B cell (primary cell): ENCODE results near the gene ZNF91. TPM values are rescaled to one million over a fixed set of nuclear protein-coding genes. Genes with fewer than 3 reads are reported as not detected.
"Not testable (repeated sequence)": the region's sequence is repeated elsewhere in the genome, so short reads cannot be mapped to it uniquely, and the experiment has no call there.

Source experiments
- ATAC-seq: fragments of 200-7000 bp; cut with Tn5 transposase; one replicate; pipeline ENCODE4 v1.10.0; 2021; ENCODE audit warnings: low read depth, mild to moderate bottlenecking, moderate number of reproducible peaks, moderate library complexity
- CTCF ChIA-PET: fragments of 350-600 bp; sonication (Branson Sonifier 250); formaldehyde crosslinking; loops from one replicate; lab custom pipeline; 2021; ENCODE audit warnings: antibody characterized with exemption, inconsistent platforms; lab: Charles Lee
- POLR2A ChIA-PET: fragments of 350-600 bp; sonication (Branson Sonifier 250); formaldehyde crosslinking; loops from one replicate; lab custom pipeline; 2021; ENCODE audit warnings: antibody characterized with exemption; lab: Charles Lee
- DNase-seq: peaks from one replicate; pipeline ENCODE4 v3.0.0; 2013
- H2AFZ ChIP-seq: 2 replicates; pipeline ENCODE4 v1.6.1; 2012; ENCODE audit warnings: mild to moderate bottlenecking, low read depth, low read length; ENCODE audit not compliant: insufficient read depth, poor library complexity, severe bottlenecking
- H3K27ac ChIP-seq, 2 donors: 1 replicate in 1 of 2; 2 replicates in 1 of 2; pipeline ENCODE4 v1.5.1; 2012 to 2013; ENCODE audit warnings: low read length in 2 of 2, mild to moderate bottlenecking in 2 of 2, moderate library complexity in 1 of 2
- H3K27me3 ChIP-seq, 4 experiments: fragments of 200-600 bp in 1 of 4; sonication (generic) in 1 of 4; replicated peaks in 1 of 4; 1 replicate in 2 of 4; 2 replicates in 2 of 4; pipeline versions ENCODE4 v1.6.1 to v1.7.0; 2013 to 2016; ENCODE audit warnings: low read length in 3 of 4, mild to moderate bottlenecking in 2 of 4, mixed read lengths in 1 of 4, moderate library complexity in 1 of 4; ENCODE audit not compliant: insufficient read depth in 4 of 4, control insufficient read depth in 3 of 4; ENCODE audit errors: control extremely low read depth in 1 of 4
- H3K36me3 ChIP-seq, 2 experiments: replicated peaks in 1 of 2; 1 replicate in 1 of 2; 2 replicates in 1 of 2; pipeline versions ENCODE4 v1.6.1 to v1.7.1; 2013; ENCODE audit warnings: low read length in 1 of 2; ENCODE audit not compliant: insufficient read depth in 2 of 2, control insufficient read depth in 1 of 2; ENCODE audit errors: control extremely low read depth in 1 of 2, extremely low read depth in 1 of 2
- H3K4me1 ChIP-seq, 2 donors: fragments of 200-600 bp in 1 of 2; sonication (generic) in 1 of 2; 1 replicate in 1 of 2; 2 replicates in 1 of 2; pipeline versions ENCODE4 v1.5.1 to v1.6.1; 2013 to 2017; ENCODE audit warnings: low read length in 2 of 2; ENCODE audit not compliant: control insufficient read depth in 2 of 2, insufficient read depth in 2 of 2
- H3K4me2 ChIP-seq: replicated peaks from 2 replicates; pipeline ENCODE3; 2012; ENCODE audit warnings: mild to moderate bottlenecking, low read depth, low read length; ENCODE audit not compliant: poor library complexity, severe bottlenecking
- H3K4me3 ChIP-seq, 5 experiments: fragments of 200-600 bp in 1 of 5; sonication (generic) in 1 of 5; 1 replicate in 3 of 5; 2 replicates in 2 of 5; pipeline versions ENCODE4 v1.5.1 to v1.7.0; 2011 to 2016; ENCODE audit warnings: low read length in 4 of 5, mild to moderate bottlenecking in 4 of 5, low read depth in 2 of 5, control low read depth in 1 of 5, moderate library complexity in 1 of 5; ENCODE audit not compliant: insufficient read depth in 1 of 5; ENCODE audit errors: control extremely low read depth in 1 of 5, extremely low read depth in 1 of 5
- H3K79me2 ChIP-seq: fragments of 200-600 bp; sonication (generic); one replicate; pipeline ENCODE4 v1.6.0; 2016; ENCODE audit warnings: low read length; ENCODE audit not compliant: control insufficient read depth, insufficient read depth
- H3K9ac ChIP-seq: fragments of 200-600 bp; sonication (generic); 2 replicates; pipeline ENCODE4 v1.6.1; 2017; ENCODE audit warnings: mild to moderate bottlenecking, low read length, moderate library complexity
- H3K9me3 ChIP-seq, 3 donors: one replicate each; pipeline versions ENCODE4 v1.6.1 to v1.7.1; 2013; ENCODE audit warnings: low read length in 2 of 3; ENCODE audit not compliant: control insufficient read depth in 2 of 3, insufficient read depth in 1 of 3; ENCODE audit errors: control extremely low read depth in 1 of 3
- H4K20me1 ChIP-seq: 2 replicates; pipeline ENCODE4 v1.6.0; 2012; ENCODE audit warnings: mild to moderate bottlenecking, low read length; ENCODE audit not compliant: insufficient read depth, control insufficient read depth, poor library complexity, severe bottlenecking
- H3K27ac Mint-ChIP-seq: one replicate; pipeline ENCODE4 v1.8.0; 2021; ENCODE audit warnings: mixed read lengths
- H3K27me3 Mint-ChIP-seq: one replicate; pipeline ENCODE4 v1.8.0; 2021; ENCODE audit warnings: mixed read lengths
- H3K4me1 Mint-ChIP-seq: one replicate; pipeline ENCODE4 v1.8.0; 2021; ENCODE audit warnings: mixed read lengths
- H3K4me3 Mint-ChIP-seq: one replicate; pipeline ENCODE4 v1.8.0; 2021; ENCODE audit warnings: mixed read lengths
- H3K9me3 Mint-ChIP-seq: one replicate; pipeline ENCODE4 v1.8.0; 2022; ENCODE audit warnings: mixed read lengths; ENCODE audit not compliant: insufficient read depth
- WGBS: methylation state at CpG from one replicate; pipeline ENCODE4 v1.1.5; 2013; ENCODE audit warnings: missing lambda C conversion rate; ENCODE audit not compliant: insufficient coverage; 5-methylcytosine and 5-hydroxymethylcytosine counted together
- intact Hi-C: fragments of 100-400 bp; cut with micrococcal nuclease; formaldehyde crosslinking; loops from one replicate; pipeline ENCODE4 v1.10.0; 2022
- polyA plus RNA-seq: library from polyadenylated mRNA; depleted of rRNA; stranded (reverse); fragments of >200 nt; gene quantifications from 2 replicates; pipeline ENCODE4 v1.2.3, GENCODE V29; 2012
- total RNA-seq, 2 donors: library from RNA; stranded (reverse); fragments of 120-200 nt in 1 of 2; gene quantifications; 1 replicate in 1 of 2; 2 replicates in 1 of 2; pipeline versions ENCODE4 v1.2.3 to v1.2.4, GENCODE V29; 2013 to 2022

Gene ZNF91
- total and polyA plus RNA-seq, 2 donors (not counting 1 experiment from before 2014, with no cell fraction given): 17.9 to 79.6 TPM

- intact Hi-C loops, H3K36me3 ChIP-seq, H2AFZ ChIP-seq, H4K20me1 ChIP-seq, H3K4me2 ChIP-seq, H3K9me3 Mint-ChIP-seq, ATAC-seq, H3K4me3 ChIP-seq, DNase-seq, CTCF ChIA-PET, H3K79me2 ChIP-seq, H3K9ac ChIP-seq, H3K27ac Mint-ChIP-seq, H3K4me1 ChIP-seq, H3K27me3 ChIP-seq, H3K4me1 Mint-ChIP-seq, H3K4me3 Mint-ChIP-seq, POLR2A ChIA-PET, H3K27me3 Mint-ChIP-seq, H3K27ac ChIP-seq: not testable (repeated sequence)
- H3K9me3 ChIP-seq: peaks cover 0 to 12% (median 0%) of the 10 kb centered on the region in 3 donors
- 100% methylated on average over 2 of the region's 3 CpGs for WGBS
Measured at GRCh38 chr19:23319571-23319970, 75.7 kb downstream of the ZNF91 start.

GRCh38 chr19:23318941-23319340, 76.3 kb downstream of the ZNF91 start:
- H3K4me3 Mint-ChIP-seq, H2AFZ ChIP-seq, H3K9me3 Mint-ChIP-seq, H3K9me3 ChIP-seq, H3K9ac ChIP-seq, H3K27ac Mint-ChIP-seq, H3K4me2 ChIP-seq, H3K4me3 ChIP-seq, H3K4me1 ChIP-seq, intact Hi-C loops, H4K20me1 ChIP-seq, H3K27ac ChIP-seq, H3K36me3 ChIP-seq, H3K27me3 ChIP-seq, H3K79me2 ChIP-seq, ATAC-seq, DNase-seq, POLR2A ChIA-PET, H3K27me3 Mint-ChIP-seq, CTCF ChIA-PET, H3K4me1 Mint-ChIP-seq: not testable (repeated sequence)
- no CpG with 5 or more reads among the region's 2 CpGs for WGBS
